ENCODE results near the gene ZNF829. TPM values are rescaled to one million over a fixed set of nuclear protein-coding genes. Genes with fewer than 3 reads are reported as not detected.

ZNF829 gene
- total RNA-seq, 1 donor from 2014 or later: 4.5 TPM

DNA sequence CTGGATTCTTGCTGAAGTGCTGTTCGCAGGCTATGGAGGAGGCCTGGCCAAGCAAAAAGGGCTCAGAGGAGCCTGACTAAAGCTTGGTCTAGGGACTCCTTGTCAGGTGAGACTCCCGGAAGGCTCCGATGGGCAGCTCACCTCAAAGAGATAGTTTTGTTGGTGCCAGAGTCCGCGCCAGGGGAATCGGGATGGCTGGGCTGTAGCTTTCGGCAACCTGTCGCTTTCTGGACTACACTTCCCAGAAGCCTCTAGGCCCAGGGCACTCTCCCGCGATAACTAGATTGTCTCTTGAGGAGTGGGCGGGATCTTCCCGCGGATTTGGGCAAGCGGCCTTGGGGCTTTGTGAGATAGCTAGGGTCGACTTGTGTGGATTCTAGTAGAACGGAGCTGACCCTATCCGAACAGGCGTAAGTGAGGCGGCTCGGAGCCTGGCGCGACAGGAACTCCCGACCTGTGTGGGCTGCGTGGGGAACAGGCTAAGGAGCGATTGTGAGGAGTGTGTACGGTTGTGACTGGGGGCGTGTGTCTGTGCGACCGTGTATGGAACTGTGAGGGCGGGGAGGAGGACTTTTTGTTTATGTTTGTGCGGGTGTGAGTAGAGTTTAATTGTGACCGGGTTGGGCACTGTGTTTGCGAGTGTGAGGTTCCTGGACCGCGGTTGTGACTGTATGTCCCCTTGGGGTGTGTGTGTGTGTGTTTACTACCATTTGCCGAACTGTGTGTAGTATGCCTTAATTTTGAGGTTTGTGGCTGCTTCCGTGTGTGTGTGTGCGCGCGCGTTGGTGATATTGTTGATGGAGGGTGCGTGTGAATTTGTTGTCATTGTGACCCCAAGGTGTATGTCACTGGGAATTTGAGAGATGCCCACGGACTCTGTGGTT is 65.3 kb downstream of the ZNF829 start, which contains the start of gene ZNF345:
TSS of gene ZNF345 (plus strand) at position 318 of the 884 bp plus-strand sequence. CDS start 25,955 bp downstream, outside the sequence.
- H3K36me3 Mint-ChIP-seq (ENCODE audit: unreplicated experiment): peaks cover 18% of the 10 kb centered on the region

DNA sequence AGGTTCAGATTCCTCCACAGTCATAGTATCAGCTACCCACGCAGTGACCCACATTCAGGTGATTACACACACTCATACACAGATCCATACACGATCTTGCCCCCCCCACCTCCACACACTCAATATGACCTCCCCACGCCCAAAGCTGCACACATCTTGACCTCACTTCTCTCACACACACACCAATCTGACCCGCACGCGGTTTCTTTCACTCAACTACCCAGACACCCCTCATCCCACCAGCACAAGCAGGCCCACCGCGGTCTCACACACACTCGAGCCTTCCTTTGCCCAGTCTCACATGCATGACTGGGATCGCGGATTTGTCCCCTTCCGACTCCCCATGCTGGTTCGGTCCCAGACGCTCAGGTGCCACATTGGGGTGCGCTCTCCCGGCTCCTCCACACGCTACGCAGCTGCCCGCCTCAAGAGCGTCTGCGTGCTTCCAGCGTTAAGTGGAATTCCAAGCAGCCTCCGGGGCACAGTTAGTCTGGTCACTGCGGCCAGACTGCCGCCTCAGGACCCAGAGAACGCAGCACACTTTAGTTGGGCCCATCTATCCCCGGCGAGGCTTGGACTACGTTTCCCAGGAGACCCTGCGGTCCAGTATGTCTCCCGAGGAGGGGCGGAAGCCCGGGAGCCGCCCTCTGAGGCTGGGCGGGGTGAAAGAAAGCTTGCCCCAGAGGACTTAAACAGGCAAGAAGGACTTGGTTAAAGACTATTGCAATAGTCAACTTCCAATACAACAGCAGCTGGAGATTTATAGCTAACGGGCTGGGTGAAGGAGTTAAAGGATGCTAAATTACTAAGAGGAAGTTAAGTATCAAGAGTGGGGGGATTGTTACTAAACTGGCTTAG is 66.2 kb downstream of the ZNF829 start:
- DNase-seq: peak; percentile 87
- Mint-ChIP-seq H3K27me3 (ENCODE audit: unreplicated experiment) (peaks cover 1% of the 10 kb centered on the region), H3K4me3 (ENCODE audit: unreplicated experiment) (no peak overlapping the region), H3K36me3 (ENCODE audit: unreplicated experiment) (peaks cover 19% of the 10 kb centered on the region), H3K27ac (ENCODE audit: unreplicated experiment) (no peak overlapping the region), H3K4me1 (ENCODE audit: low read depth, unreplicated experiment) (peaks cover 1% of the 10 kb centered on the region), H3K9me3 (ENCODE audit: unreplicated experiment) (peaks cover 5% of the 10 kb centered on the region)
- TF ChIP-seq, protein P1, sequence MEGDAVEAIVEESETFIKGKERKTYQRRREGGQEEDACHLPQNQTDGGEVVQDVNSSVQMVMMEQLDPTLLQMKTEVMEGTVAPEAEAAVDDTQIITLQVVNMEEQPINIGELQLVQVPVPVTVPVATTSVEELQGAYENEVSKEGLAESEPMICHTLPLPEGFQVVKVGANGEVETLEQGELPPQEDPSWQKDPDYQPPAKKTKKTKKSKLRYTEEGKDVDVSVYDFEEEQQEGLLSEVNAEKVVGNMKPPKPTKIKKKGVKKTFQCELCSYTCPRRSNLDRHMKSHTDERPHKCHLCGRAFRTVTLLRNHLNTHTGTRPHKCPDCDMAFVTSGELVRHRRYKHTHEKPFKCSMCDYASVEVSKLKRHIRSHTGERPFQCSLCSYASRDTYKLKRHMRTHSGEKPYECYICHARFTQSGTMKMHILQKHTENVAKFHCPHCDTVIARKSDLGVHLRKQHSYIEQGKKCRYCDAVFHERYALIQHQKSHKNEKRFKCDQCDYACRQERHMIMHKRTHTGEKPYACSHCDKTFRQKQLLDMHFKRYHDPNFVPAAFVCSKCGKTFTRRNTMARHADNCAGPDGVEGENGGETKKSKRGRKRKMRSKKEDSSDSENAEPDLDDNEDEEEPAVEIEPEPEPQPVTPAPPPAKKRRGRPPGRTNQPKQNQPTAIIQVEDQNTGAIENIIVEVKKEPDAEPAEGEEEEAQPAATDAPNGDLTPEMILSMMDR (IDR thresholded peaks at IDR 0.05; ENCODE audit: partially characterized antibody, unreplicated experiment): no peak

More for the DNA sequence above, 65.3 kb downstream of the ZNF829 start, which contains the start of gene ZNF345:
- H3K9me3 Mint-ChIP-seq (ENCODE audit: unreplicated experiment): peaks cover 8% of the 10 kb centered on the region
- no peak within 1 kb of the TSS for H3K4me3 Mint-ChIP-seq (ENCODE audit: unreplicated experiment)
- DNase-seq: peak; percentile 88
- TF ChIP-seq, protein P1 (IDR thresholded peaks at IDR 0.05; ENCODE audit: partially characterized antibody, unreplicated experiment): no peak
- H3K27me3 Mint-ChIP-seq (ENCODE audit: unreplicated experiment): peaks cover 3% of the 10 kb centered on the region
- no peak within 1 kb of the TSS for H3K27ac Mint-ChIP-seq (ENCODE audit: unreplicated experiment)
- H3K4me1 Mint-ChIP-seq (ENCODE audit: low read depth, unreplicated experiment): peaks cover 1% of the 10 kb centered on the region

DNA sequence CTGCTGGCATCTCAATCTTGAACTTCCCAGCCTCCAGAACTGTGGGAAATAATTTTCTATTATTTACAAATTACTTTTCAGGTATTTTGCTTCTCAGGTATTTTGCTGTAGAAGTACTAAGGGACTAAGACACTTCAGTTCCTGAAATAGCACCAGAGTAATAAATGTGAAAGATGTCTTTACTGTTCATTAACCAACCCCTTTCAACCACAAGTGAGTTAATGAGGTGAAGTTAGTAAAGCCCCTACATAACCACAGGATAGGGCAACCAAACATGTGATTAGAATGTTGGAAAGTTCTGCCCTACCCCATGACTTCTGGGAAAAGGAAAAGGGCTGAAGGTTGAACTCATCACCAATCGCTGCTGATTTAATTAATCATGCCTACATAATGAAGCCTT is 68.1 kb downstream of the ZNF829 start:
- no peak for DNase-seq
- peaks cover 8% of the 10 kb centered on the region for H3K9me3 Mint-ChIP-seq (ENCODE audit: unreplicated experiment)
- no peak overlapping the region for H3K4me3 Mint-ChIP-seq (ENCODE audit: unreplicated experiment)
- H3K27me3 Mint-ChIP-seq (ENCODE audit: unreplicated experiment): no peaks in the 10 kb centered on the region
- no peak overlapping the region for H3K27ac Mint-ChIP-seq (ENCODE audit: unreplicated experiment)
- TF ChIP-seq, protein P1 (IDR thresholded peaks at IDR 0.05; ENCODE audit: partially characterized antibody, unreplicated experiment): no peak
- peaks cover 1% of the 10 kb centered on the region for H3K4me1 Mint-ChIP-seq (ENCODE audit: low read depth, unreplicated experiment)
- peaks cover 16% of the 10 kb centered on the region for H3K36me3 Mint-ChIP-seq (ENCODE audit: unreplicated experiment)

DNA sequence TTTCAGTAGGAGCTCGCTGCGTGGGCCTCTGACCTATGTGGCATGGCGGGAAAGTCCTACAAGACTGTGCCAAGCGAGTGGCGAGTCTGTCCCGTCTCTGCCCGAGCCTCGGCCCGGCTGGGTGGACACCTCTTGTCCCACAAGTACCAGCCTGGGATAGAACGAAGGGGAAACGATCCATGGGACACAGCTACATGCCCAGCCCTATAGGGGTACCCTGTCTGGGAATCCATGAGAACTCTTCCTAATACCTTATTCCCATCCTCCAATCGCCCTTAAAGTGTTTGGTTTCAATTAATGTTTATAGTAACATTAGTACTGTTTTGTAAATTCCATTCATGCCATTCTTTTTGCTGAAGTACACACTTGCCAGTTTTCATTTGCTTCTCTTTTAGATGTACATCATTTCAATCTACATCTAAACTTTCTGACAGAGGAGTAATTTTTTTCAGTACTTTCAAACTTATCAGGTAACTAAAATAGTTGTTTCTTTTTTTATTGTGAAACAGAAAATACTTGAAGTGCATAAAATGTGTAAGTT is 77.2 kb downstream of the ZNF829 start:
- no peak overlapping the region for H3K27ac Mint-ChIP-seq (ENCODE audit: unreplicated experiment)
- no peaks in the 10 kb centered on the region for H3K27me3 Mint-ChIP-seq (ENCODE audit: unreplicated experiment)
- peaks cover 3% of the 10 kb centered on the region for H3K9me3 Mint-ChIP-seq (ENCODE audit: unreplicated experiment)
- H3K4me3 Mint-ChIP-seq (ENCODE audit: unreplicated experiment): no peak overlapping the region
- no peak for DNase-seq
- peaks cover 1% of the 10 kb centered on the region for H3K4me1 Mint-ChIP-seq (ENCODE audit: low read depth, unreplicated experiment)
- peaks cover 19% of the 10 kb centered on the region for H3K36me3 Mint-ChIP-seq (ENCODE audit: unreplicated experiment)
- TF ChIP-seq, protein P1 (IDR thresholded peaks at IDR 0.05; ENCODE audit: partially characterized antibody, unreplicated experiment): no peak

Other genes with a start within 250 kb of the ZNF829 start
- 11.9 TPM for gene ZNF461, start 249.5 kb downstream of the ZNF829 start, total RNA-seq (ENCODE audit: unreplicated experiment)
- 5.8 TPM for gene ZNF567, start 228.7 kb downstream of the ZNF829 start, total RNA-seq (ENCODE audit: unreplicated experiment)
- 3.8 TPM for gene ZNF850, start 143.5 kb downstream of the ZNF829 start, total RNA-seq (ENCODE audit: unreplicated experiment)
- gene ZNF790, start 77.9 kb downstream of the ZNF829 start, total RNA-seq (ENCODE audit: unreplicated experiment): 13.3 TPM
- gene ZNF345, start 65.4 kb downstream of the ZNF829 start, total RNA-seq (ENCODE audit: unreplicated experiment): 13.2 TPM
- gene ZNF568, start within 50 bp of the ZNF829 start, total RNA-seq (ENCODE audit: unreplicated experiment): 9.3 TPM
- gene ZNF420, start 162.1 kb upstream of the ZNF829 start, total RNA-seq (ENCODE audit: unreplicated experiment): 13.2 TPM

Measured in glutamatergic neuron (in vitro differentiated cells).